Body of pancreas (tissue), 4 donors: ENCODE measurements around the gene PGM1.

Source experiments
- POLR2A ChIP-seq, 3 donors: fragments of 450-650 bp; IDR thresholded peaks; one replicate each; pipeline ENCODE4 v1.6.1; 2016; ENCODE audit warnings: antibody characterized with exemption in 3 of 3, mild to moderate bottlenecking in 2 of 3
- TF ChIP-seq, protein P1 (sequence below), 7 experiments: fragments of 450-650 bp in 4 of 7; fragments of 200-600 bp in 3 of 7; sonication (generic) in 3 of 7; IDR thresholded peaks; one replicate each; pipeline ENCODE4 v1.5.1; 2016 to 2019; ENCODE audit warnings: antibody characterized with exemption in 7 of 7

GRCh38 chr1:63621698-63622097 is 28.5 kb downstream of the PGM1 start:
- TF ChIP-seq, protein P1, sequence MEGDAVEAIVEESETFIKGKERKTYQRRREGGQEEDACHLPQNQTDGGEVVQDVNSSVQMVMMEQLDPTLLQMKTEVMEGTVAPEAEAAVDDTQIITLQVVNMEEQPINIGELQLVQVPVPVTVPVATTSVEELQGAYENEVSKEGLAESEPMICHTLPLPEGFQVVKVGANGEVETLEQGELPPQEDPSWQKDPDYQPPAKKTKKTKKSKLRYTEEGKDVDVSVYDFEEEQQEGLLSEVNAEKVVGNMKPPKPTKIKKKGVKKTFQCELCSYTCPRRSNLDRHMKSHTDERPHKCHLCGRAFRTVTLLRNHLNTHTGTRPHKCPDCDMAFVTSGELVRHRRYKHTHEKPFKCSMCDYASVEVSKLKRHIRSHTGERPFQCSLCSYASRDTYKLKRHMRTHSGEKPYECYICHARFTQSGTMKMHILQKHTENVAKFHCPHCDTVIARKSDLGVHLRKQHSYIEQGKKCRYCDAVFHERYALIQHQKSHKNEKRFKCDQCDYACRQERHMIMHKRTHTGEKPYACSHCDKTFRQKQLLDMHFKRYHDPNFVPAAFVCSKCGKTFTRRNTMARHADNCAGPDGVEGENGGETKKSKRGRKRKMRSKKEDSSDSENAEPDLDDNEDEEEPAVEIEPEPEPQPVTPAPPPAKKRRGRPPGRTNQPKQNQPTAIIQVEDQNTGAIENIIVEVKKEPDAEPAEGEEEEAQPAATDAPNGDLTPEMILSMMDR (IDR thresholded peaks at IDR 0.05), result no peak
- TF ChIP-seq POLR2A (IDR thresholded peaks at IDR 0.05), result no peak
